Upper lobe of right lung (tissue), 1 donor: ENCODE measurements around the gene DNMT1. TPM values are rescaled to one million over a fixed set of nuclear protein-coding genes. Genes with fewer than 3 reads are reported as not detected.

ENCODE experiments used
- ATAC-seq: fragments of 200-7000 bp; cut with Tn5 transposase; one replicate; pipeline ENCODE4 v1.9.1; 2020; ENCODE audit warnings: mild to moderate bottlenecking, moderate library complexity
- DNase-seq: peaks from one replicate; pipeline ENCODE4 v3.0.0-alpha.2; 2020
- H3K27ac ChIP-seq: fragments of 200-600 bp; one replicate; pipeline ENCODE4 v1.8.0; 2022
- H3K27me3 ChIP-seq: fragments of 200-600 bp; one replicate; pipeline ENCODE4 v1.8.0; 2022; ENCODE audit warnings: mild to moderate bottlenecking
- H3K36me3 ChIP-seq: fragments of 200-600 bp; one replicate; pipeline ENCODE4 v1.8.0; 2022
- H3K4me1 ChIP-seq: fragments of 200-600 bp; one replicate; pipeline ENCODE4 v1.8.0; 2022
- H3K4me3 ChIP-seq: fragments of 200-600 bp; one replicate; pipeline ENCODE4 v1.8.0; 2022; ENCODE audit warnings: mild to moderate bottlenecking
- H3K9me3 ChIP-seq: fragments of 200-600 bp; one replicate; pipeline ENCODE4 v1.8.0; 2022
- CTCF ChIP-seq: fragments of 200-600 bp; IDR thresholded peaks from one replicate; pipeline ENCODE4 v1.8.0; 2022; ENCODE audit warnings: antibody characterized with exemption
- intact Hi-C: fragments of 100-400 bp; cut with DNase I; formaldehyde crosslinking; loops from one replicate; pipeline ENCODE4 v1.11.0; 2022
- total RNA-seq: library from RNA; stranded (reverse); fragmentation: NEBNext Ultra II Directional; extraction: Animal tissue kit (Norgen Biotek cat#: 25700); gene quantifications from one replicate; pipeline ENCODE4 v1.2.1, GENCODE V29; 2021
- donor health status: DM: no; HTN: yes; CAD: no; lungs with severe emphysema.

The DNMT1 gene
- total RNA-seq, 1 donor from 2014 or later: 72.1 TPM

GRCh38 chr19:10149427-10149826 is 45.3 kb downstream of the DNMT1 start:
- Histone ChIP-seq H3K27ac (no peak overlapping the region), H3K4me3 (no peak overlapping the region), H3K27me3 (no peaks in the 10 kb centered on the region), H3K36me3 (peaks cover 98% of the 10 kb centered on the region), H3K4me1 (no peaks in the 10 kb centered on the region), H3K9me3 (no peaks in the 10 kb centered on the region)
- DNase-seq (no peak), ATAC-seq (no peak)
- TF ChIP-seq CTCF: no peak
- intact Hi-C loops: no loop called here

DNA sequence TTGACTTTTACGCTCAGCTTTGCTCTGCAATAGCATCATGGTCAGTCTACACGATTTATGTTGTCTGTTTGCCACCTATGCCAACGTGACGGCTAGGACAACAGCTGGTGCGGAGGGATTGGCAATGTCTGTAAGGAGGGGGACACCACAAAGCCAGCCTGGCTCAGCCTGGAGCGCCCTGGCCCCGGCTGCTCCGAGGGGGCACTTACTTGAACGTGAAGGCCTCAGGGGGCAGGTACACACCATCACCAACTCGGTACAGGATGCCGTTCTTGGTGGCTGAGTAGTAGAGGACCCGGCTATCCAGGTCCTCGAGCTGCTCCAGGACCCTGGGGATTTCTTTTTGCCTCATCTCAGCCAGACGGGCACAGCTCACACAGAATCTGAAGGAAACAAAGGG is 48.6 kb downstream of the DNMT1 start:
- TF ChIP-seq CTCF: no peak
- ATAC-seq (no peak), DNase-seq (no peak)
- H3K4me1 ChIP-seq: peaks cover 7% of the 10 kb centered on the region
- H3K9me3 ChIP-seq: no peaks in the 10 kb centered on the region
- H3K27me3 ChIP-seq: no peaks in the 10 kb centered on the region
- H3K27ac ChIP-seq: no peak overlapping the region
- peaks cover 98% of the 10 kb centered on the region for H3K36me3 ChIP-seq
- no peak overlapping the region for H3K4me3 ChIP-seq
- intact Hi-C loops: no loop called here

DNA sequence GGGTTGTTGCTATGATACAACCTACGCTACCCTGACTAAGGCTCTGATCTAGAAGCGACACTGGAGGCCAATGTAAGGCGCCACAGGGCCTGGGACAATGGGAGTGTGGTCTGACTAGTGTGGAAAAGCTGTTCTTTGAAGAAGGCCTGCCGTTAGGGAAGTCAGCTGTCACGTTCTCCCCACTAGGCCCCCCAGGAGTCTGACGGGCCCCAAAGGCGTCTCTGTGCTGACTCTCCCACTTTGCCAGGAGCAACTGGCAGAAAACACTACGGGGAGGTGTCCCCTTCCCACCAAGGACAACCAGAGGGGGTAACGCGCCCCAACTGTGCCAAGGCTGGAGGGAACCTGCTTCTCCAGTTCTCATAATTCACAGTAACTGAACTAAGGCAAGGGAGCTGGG is 49.7 kb downstream of the DNMT1 start:
- intact Hi-C loops: no loop called here
- Histone ChIP-seq H3K27me3 (no peaks in the 10 kb centered on the region), H3K27ac (no peak overlapping the region), H3K9me3 (no peaks in the 10 kb centered on the region), H3K4me1 (peaks cover 7% of the 10 kb centered on the region), H3K4me3 (no peak overlapping the region), H3K36me3 (peaks cover 98% of the 10 kb centered on the region)
- DNase-seq (no peak), ATAC-seq (no peak)
- TF ChIP-seq CTCF: no peak

DNA sequence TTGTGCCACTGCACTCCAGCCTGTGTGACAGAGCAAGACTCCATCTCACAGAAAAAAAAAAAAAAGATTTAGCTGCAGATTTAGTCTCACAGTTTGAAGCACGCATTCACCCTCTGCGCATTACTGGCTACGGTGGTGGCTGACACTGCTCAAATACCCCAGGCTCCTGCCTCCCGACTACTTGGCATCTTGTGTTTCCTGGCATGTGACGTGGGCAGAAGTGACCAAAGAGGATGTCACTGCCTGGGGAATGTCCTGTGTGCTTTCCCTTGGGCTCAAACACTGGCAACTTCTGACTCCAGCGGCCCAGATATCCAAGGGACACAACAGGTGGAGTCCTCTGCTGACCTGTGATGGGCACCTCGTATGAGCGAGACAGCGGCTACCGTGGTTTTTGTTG is 50.4 kb downstream of the DNMT1 start:
- Histone ChIP-seq H3K4me3 (no peak overlapping the region), H3K4me1 (peaks cover 7% of the 10 kb centered on the region), H3K9me3 (no peaks in the 10 kb centered on the region), H3K36me3 (peaks cover 98% of the 10 kb centered on the region), H3K27ac (no peak overlapping the region), H3K27me3 (no peaks in the 10 kb centered on the region)
- ATAC-seq (no peak), DNase-seq (no peak)
- intact Hi-C loops: no loop called here
- no peak for TF ChIP-seq CTCF

DNA sequence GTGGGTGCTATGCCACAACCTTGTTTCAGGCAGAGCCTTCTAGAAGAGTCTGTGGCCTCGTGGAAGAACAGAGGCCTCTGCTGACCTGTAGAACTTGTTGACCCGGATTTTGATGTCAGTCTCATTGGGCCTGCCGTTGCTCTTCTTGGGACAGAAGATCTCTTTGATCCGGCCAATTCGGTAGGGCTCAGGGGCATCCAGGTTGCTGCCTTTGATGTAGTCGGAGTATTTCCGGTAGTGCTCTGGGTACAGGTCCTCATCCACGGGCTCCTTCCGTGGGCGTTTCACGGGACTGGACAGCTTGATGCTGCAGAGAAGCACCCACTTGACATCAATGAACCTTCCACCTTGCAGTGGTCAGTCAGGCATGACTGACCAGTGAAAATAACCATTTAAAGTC is 51.1 kb downstream of the DNMT1 start:
- H3K36me3 ChIP-seq: peaks cover 98% of the 10 kb centered on the region
- no peak overlapping the region for H3K4me3 ChIP-seq
- H3K4me1 ChIP-seq: peaks cover 7% of the 10 kb centered on the region
- H3K9me3 ChIP-seq: no peaks in the 10 kb centered on the region
- H3K27me3 ChIP-seq: no peaks in the 10 kb centered on the region
- intact Hi-C loops: no loop called here
- no peak for DNase-seq
- peak overlapping the region; percentile 59 for H3K27ac ChIP-seq
- no peak for TF ChIP-seq CTCF
- ATAC-seq: no peak

- no peak for TF ChIP-seq CTCF
- peak; percentile 81 for ATAC-seq
- Histone ChIP-seq H3K4me1 (peaks cover 7% of the 10 kb centered on the region), H3K27ac (peak overlapping the region; percentile 59), H3K4me3 (no peak overlapping the region), H3K36me3 (peaks cover 99% of the 10 kb centered on the region), H3K9me3 (no peaks in the 10 kb centered on the region), H3K27me3 (no peaks in the 10 kb centered on the region)
- intact Hi-C loops: no loop called here
- peak; percentile 79 for DNase-seq
These were observed 51.9 kb downstream of the DNMT1 start for GRCh38 chr19:10142701-10143375.
